Measurements from ENCODE around the gene CERS4. TPM values are rescaled to one million over a fixed set of nuclear protein-coding genes. Genes with fewer than 3 reads are reported as not detected.

Gene CERS4
- total RNA-seq, 1 donor from 2014 or later = 29.1 TPM

- H3K4me3 Mint-ChIP-seq (ENCODE audit: low read depth) = peak overlapping the region; percentile 88
- H3K4me1 Mint-ChIP-seq (ENCODE audit: low read depth) = peaks cover 19% of the 10 kb centered on the region
- no peaks in the 10 kb centered on the region for H3K9me3 Mint-ChIP-seq
- no peak for DNase-seq (ENCODE audit: low spot score)
- peak overlapping the region; percentile 88 for H3K27ac Mint-ChIP-seq
- intact Hi-C loops (cut with micrococcal nuclease) = loop anchor here (1.0 kb wide), 1 partner anchor 12 kb away; the partner anchor contains the start of genes NDUFA7 and RPS28
- no peaks in the 10 kb centered on the region for H3K27me3 Mint-ChIP-seq (ENCODE audit: low read depth)
- H3K36me3 Mint-ChIP-seq (ENCODE audit: low read depth) = peaks cover 38% of the 10 kb centered on the region
These were observed 99.7 kb downstream of the CERS4 start for GRCh38 chr19:8308891-8309291.

- Mint-ChIP-seq H3K27me3 (ENCODE audit: low read depth) (no peaks in the 10 kb centered on the region), H3K4me1 (ENCODE audit: low read depth) (peaks cover 19% of the 10 kb centered on the region), H3K36me3 (ENCODE audit: low read depth) (peaks cover 37% of the 10 kb centered on the region), H3K9me3 (no peaks in the 10 kb centered on the region), H3K27ac (no peak overlapping the region), H3K4me3 (ENCODE audit: low read depth) (no peak overlapping the region)
- intact Hi-C loops (cut with micrococcal nuclease) = no loop called here
- no peak for DNase-seq (ENCODE audit: low spot score)
These were observed 101.3 kb downstream of the CERS4 start for GRCh38 chr19:8310342-8311055.

GRCh38 chr19:8311461-8312260 is 102.5 kb downstream of the CERS4 start:
- no peaks in the 10 kb centered on the region for H3K9me3 Mint-ChIP-seq
- intact Hi-C loops (cut with micrococcal nuclease) = no loop called here
- H3K27ac Mint-ChIP-seq = no peak overlapping the region
- peaks cover 34% of the 10 kb centered on the region for H3K36me3 Mint-ChIP-seq (ENCODE audit: low read depth)
- no peak overlapping the region for H3K4me3 Mint-ChIP-seq (ENCODE audit: low read depth)
- DNase-seq (ENCODE audit: low spot score) = no peak
- peaks cover 14% of the 10 kb centered on the region for H3K4me1 Mint-ChIP-seq (ENCODE audit: low read depth)
- H3K27me3 Mint-ChIP-seq (ENCODE audit: low read depth) = no peaks in the 10 kb centered on the region

Other genes starting within 250 kb of the CERS4 start
- 184 TPM in 2 replicates for gene ELAVL1, start 203.7 kb upstream of the CERS4 start, total RNA-seq
- not detected in 2 replicates for gene CCL25, start 156.6 kb upstream of the CERS4 start, total RNA-seq
- not detected in 2 replicates for gene FBN3, start 59.8 kb upstream of the CERS4 start, total RNA-seq
- gene CD320, start 99.0 kb downstream of the CERS4 start, total RNA-seq = 90.0 and 90.2 TPM in 2 replicates
- 48.6 and 54.5 TPM in 2 replicates for gene NDUFA7, start 112.0 kb downstream of the CERS4 start, total RNA-seq
- 1,945 and 1,967 TPM in 2 replicates for gene RPS28, start 112.1 kb downstream of the CERS4 start, total RNA-seq
- gene KANK3, start 133.9 kb downstream of the CERS4 start, total RNA-seq = 0.89 and 1.7 TPM in 2 replicates
- gene ANGPTL4, start 154.8 kb downstream of the CERS4 start, total RNA-seq = 7.1 and 7.4 TPM in 2 replicates
- 85.9 and 86.1 TPM in 2 replicates for gene RAB11B, start 181.0 kb downstream of the CERS4 start, total RNA-seq
- 10.2 and 13.0 TPM in 2 replicates for gene MARCHF2, start 203.9 kb downstream of the CERS4 start, total RNA-seq
- gene HNRNPM, start 235.6 kb downstream of the CERS4 start, total RNA-seq = 336 and 347 TPM in 2 replicates